Left renal cortex interstitium (tissue), 4 donors: Measurements from ENCODE around the gene AVP. TPM values are rescaled to one million over a fixed set of nuclear protein-coding genes. Genes with fewer than 3 reads are reported as not detected.

ENCODE experiments used
- DNase-seq, 4 donors: peaks; one replicate each; pipeline ENCODE4 v3.0.0-alpha.2; 2013; ENCODE audit warnings: low read depth in 4 of 4, low spot score in 2 of 4, missing footprints in 1 of 4
- polyA plus RNA-seq, 4 donors: library from polyadenylated mRNA; unstranded; fragments of 120-200 nt; gene quantifications; one replicate each; pipeline ENCODE4 v1.2.1, GENCODE V29; 2013; ENCODE audit not compliant: insufficient read length in 4 of 4

AVP gene
- polyA plus RNA-seq, 4 donors = 0.31 to 0.63 (median 0.46) TPM; not detected in 1

DNA sequence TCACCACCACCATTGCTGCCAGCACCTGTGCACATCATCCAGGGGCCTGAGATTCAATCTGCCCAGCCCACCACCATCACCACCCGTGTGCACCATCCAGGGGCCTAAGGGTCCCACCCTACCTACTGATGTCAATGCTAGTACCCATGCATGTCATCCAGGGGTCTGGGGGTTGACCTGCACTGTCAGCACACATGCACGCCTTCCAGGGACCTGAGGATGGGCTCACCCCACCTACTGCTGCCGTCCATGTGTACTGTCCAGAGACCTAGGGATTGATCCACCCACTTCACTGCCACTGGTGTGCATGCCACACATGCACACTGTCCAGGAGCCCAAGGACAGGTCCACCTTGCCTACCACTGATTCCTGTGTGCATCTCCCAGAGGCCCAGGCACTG is 25.0 kb downstream of the AVP start:
- no peak for DNase-seq

DNA sequence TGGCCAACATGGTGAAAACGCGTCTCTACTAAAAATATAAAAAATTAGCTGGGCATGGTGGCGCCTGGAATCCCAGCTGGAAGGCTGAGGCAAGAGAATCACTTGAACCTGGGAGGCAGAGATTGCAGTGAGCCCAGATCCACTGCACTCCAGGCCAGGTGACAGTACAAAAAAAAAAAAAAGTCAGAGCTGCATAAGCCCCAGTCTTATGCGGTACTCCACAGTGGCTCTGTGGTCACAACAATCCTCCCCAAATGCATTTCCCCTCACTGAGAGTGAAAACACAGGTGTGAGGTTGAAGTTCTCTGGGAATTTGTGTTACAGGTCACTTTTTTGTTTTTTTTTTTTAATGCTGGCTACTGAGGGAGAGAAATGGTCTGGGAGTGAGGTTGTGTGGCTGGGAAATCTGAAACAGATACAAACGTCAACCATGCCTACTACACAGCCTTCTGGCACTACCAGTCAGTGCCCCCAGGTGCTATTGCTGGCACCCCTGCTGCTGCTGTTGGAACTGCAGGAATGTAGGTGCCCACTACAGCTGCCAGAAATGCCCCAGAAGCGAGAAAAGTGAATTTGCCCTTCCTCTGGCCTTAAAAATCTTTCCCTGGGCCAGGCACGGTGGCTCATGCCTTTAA is 33.0 kb downstream of the AVP start:
- no peak for DNase-seq

DNA sequence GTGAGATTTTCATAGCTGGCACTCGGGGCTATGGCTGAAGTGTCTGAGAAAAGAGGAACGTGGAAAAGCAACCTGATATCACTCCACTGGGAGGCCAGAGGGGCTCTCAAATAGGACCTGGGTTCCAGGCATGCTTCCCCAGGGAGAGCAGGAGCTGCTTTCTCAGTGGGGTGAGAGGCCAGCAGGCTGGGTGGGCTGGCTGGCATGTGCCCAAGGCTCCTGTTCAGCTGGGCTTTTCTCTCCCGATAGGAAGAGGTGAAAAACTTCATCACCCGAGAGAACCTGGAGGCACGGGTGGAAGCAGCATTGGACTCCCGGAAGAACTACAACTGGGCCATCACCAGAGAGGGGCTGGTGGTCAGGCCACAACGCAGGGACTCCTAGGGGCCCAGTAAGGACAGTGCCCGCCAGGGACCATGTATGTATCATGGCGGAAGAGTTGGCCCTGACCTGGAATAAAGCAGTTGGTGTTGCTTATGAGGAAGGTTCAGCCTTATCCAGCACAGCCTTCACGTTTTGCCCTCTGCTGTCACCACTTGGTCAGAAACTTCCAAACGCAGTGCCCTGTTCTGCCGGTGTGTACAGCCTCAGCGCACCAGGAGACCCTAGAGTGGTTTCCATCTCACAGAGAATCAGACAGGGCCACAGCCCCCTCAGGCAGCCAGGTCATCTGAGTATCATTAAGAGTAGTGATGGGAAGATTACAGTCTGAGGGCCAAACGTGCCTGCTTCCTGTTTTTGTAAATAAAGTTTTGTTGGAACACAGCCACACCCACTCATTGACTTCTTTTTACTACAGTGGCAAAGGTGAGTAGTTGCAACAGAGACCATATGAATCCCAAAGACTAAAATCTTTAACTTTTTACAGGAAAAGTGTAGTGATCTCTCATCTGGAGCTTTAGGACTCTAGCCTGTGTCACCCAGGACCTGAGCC is 36.8 kb downstream of the AVP start:
- no peak for DNase-seq

DNA sequence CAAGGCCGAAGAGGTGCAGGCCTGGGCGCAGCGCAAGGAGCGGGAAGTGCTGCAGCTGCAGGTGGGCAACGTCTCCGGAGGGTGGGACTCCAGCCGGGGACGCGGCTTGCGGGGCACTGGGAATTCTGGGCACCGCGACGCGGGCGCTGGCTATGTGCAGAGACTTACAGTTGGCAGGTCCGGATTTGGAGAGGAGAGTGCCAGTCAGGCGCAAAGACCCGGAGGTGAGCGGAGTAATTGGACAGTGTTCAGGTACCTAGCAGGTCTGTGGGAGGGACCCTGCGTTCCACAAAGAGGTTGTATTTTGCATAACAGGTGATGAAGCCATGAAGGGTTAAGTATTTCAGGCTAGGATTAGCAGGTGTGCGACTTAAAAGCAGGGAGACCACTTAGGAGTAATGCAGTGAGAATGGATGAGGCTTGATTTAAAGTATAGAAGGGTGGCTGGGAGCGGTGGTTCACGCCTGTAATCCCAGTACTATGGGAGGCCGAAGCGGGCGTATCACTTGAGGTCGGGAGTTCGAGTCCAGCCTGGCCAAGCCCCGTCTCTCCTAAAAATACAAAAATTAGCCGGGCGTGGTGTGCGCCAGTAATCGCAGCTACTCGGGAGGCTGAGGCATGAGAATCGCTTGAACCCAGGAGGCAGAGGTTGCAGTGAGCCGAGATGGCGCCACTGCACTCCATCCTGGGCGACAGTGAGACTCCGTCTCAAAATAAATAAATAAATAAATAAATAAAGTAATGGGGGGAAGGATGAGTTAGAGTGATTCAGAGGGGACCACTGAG is 37.7 kb downstream of the AVP start:
- peak in 1 of 4 donors; percentile 6 for DNase-seq

DNA sequence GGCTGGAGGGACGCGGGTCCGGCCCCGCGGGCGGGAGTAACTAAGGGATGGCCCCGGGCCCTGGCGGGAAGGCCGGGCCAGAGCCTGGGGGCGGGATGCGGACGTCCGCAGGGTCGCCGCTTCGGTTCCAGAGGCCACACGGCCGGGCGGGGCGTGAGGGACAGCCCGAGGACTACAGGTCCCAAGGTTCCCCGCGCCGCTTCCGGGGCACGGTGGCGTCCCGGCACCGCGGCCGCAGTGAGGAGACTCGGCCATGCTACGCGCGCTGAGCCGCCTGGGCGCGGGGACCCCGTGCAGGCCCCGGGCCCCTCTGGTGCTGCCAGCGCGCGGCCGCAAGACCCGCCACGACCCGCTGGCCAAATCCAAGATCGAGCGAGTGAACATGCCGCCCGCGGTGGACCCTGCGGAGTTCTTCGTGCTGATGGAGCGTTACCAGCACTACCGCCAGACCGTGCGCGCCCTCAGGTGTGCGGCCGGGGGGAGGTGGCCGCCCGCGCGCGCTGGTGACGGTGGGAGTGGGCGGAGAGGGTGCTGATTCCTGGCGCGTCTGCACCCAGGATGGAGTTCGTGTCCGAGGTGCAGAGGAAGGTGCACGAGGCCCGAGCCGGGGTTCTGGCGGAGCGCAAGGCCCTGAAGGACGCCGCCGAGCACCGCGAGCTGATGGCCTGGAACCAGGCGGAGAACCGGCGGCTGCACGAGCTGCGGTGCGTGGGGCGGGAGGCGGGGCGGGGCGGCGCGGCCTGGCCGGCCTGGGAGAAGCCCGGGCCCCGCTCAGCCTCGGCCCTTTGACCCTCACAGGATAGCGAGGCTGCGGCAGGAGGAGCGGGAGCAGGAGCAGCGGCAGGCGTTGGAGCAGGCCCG is 38.5 kb downstream of the AVP start, which contains the start of gene MRPS26:
MRPS26 (plus strand) TSS at position 237 of the 861 bp plus-strand sequence; CDS start at position 254, 17 bp downstream.
- peak; percentile 76 to 85 (median 80) for DNase-seq

DNA sequence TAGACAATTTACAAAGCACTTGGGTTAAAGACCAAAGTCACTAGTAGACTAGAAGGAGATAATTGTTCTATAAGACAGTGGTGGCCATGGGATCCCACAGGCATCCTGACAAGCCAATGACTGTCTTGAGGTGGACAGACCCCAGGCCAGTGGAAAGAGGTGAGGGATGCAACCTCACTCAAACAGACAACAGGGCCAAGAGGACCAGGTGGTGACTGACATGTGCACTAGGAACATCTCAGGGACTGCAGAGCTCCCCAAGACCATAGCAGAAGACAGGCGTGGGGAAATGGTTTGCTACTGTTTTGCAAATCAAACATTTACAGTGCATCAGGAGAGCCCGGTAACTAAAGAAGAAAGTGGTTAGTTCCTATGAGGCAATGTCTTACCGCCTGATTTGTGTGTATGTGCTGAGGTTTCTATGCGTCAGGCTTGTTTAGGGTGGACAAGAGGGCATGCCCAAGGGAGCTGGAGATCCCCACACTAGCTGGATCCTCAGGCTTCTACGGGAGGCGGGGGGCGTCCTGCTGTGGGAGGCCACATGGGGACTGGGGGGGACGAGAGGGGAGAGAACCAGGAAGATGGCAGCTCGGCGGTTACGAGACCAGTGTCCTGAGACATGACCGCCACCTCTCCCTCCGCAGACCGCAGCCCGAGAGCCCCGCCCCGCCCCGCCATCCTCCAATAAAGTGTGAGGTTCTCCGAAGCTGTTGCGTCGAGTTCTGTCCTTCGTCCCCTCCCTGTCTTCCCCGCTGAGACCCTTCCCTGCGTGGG is 39.3 kb downstream of the AVP start:
- no peak for DNase-seq

DNA sequence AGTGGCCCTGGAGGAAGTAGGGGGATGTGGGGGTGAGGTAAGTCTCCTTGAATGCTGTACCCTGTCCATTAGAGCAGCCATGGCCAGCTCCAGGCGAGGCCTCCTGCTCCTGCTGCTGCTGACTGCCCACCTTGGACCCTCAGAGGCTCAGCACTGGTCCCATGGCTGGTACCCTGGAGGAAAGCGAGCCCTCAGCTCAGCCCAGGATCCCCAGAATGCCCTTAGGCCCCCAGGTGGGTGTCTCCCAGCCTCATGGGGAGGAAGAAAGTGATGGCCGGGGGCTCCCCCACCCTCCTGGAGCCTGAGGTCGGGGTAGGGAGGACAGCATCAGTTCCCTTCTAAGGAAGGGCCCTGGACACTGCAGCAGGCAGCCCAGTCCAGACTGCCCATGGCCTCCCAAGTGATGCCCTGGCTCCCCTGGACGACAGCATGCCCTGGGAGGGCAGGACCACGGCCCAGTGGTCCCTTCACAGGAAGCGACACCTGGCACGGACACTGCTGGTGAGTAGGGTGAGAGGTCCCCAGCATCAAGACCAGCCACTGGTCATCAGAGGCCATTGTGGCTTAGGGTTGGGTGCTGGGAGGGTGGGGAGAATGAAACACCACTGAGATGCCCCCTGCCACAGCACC is 40.1 kb downstream of the AVP start:
- no peak for DNase-seq

DNA sequence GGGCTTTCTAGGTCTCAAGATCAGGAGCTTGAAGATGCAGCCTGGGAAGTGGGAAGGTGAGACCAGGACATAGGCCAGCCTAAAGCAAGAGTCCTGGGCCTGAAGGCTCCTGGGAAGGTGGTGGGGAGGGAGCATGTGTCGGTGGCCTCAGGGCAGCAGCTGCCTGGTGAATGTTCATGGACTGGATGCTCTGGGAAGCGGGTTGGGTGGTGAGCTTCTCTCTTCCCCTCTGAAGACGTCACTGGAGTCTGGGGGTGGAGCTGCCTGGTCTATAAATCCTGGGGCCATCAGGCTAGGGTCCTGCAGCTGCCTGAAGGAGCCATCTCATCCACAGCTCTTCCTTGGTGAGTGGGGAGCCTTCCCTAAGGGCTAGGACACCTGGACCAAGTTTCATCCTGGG is 41.2 kb downstream of the AVP start, which contains the start of gene GNRH2:
GNRH2 (plus strand) TSS at position 301 of the 400 bp plus-strand sequence. CDS start 793 bp downstream, outside the sequence.
- no peak for DNase-seq

DNA sequence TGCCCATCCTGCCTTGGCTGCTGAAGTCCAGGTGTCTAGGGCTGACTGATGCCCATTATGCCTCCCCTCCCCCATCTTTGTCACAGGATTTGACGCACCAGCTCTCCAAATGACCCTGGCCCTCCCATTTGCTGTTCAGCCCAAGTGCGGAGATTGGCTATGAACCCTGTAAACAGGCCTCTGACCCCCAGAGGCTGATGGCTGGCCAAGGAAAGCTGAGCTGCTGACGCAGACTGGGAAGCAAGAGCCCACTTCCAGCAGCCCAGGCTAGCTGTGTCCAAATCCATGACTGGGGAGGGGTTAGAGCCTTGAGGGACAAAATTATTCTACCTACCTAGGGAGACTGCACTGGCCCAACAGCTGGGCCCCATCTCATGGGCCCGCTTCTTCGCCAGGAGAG is 41.9 kb downstream of the AVP start:
- peak in 2 of 4 donors; percentile 1 to 18 for DNase-seq

DNA sequence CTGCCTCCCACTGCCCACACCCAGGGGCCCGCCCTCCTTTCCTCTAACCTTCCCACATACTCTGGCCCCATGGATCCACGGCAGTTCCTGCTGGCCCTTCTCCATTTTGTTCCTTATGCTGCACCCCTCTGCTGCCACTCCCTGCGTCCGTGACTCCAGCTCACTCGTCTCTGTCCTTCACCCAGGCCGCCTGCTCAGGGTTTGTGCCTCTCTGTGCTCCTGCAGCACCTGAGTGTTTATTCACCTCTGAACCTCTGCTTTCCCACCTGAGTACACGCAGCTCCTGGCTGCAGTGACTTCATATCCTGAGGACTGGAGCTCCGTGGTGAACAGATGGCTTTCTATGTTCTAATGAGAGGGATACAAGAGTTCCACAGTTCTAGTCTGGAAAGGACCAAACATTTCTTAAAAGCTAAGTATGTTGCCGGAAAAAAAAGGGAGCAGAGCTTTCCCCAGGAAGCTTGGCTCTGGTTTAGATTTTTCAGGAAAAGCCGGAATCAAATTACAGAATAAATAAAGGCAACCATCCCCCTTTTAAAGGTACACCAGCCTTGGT is 42.6 kb downstream of the AVP start:
- peak in 3 of 4 donors; percentile 18 to 50 (median 35) for DNase-seq

DNA sequence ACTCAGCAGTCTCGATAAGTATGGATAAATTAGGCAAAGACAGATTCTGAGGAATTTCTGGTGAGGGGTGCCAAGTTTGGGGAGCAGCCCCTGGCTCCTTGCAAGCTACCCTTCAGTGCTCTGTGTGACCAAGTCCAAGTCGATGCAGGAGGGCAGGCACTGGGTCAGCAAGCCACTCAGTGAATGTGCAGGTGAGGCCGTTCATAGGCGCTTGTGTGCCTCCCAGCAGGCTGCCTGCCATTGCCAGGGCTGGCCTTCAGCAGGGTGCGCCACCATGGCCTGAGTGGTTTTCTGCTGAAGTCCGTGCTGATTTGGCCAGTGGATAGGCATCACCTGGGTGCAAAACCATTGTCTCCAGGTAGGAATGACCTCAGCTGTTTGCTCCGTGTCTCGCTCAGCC is 44.4 kb downstream of the AVP start:
- DNase-seq = no peak

DNA sequence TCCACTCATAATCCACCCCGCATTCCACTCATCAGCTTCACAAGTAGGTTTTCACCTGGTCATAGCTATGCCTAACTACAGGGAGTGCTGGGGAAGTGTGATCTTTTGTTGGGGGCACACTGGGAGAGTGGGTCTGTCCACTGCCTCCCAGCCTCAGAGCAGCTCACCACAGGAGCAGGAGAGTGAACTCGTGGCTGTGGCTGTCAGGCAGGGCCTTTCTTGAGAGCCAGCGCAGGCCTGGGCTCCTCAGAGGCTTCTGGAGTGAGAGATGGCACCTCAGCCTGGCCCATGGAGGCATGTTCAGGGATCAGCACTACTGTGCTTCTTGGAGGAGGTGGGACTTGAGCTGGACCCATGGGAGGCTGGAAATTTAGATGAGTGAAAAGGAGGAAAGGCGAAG is 45.1 kb downstream of the AVP start:
- DNase-seq = no peak

DNA sequence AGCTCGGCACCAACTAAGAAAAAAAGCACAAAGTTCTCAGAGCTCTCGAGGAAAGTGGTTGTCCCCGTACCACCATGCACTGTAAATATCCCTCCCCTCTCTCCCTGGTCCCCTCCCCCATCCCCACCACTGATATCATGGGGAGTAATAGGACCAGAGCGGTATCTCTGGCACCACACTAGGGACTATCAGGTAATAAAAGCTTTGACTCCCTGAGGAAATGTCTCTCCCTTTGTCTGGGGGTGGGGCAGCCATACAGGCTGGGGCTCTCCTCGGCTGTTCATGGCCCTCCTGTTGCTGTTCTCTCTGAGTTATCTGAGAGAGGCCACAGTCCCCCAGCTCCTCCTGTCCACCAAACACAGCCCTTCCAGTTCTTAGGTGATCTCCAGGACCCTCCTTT is 46.1 kb downstream of the AVP start:
- DNase-seq = no peak

DNA sequence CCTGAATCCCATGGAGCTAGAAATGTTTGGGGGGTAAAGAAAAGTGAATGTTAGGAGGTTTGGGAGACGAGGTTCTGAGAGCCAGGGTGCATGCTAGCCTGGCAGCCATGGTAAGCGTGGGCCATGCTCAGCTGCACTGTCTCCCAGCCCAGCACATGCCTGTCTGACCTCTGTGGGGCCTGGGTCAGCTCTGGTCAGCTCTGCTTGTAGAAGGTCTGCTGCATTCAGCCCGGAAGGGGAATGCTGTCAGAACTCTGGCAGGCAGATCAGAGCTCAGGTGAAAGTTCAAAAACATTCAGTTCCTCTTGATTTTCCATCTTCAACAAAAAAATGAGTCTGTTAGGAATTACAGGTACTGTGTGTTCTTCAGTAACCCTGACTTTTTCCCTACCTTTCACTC is 46.9 kb downstream of the AVP start:
- no peak for DNase-seq

DNA sequence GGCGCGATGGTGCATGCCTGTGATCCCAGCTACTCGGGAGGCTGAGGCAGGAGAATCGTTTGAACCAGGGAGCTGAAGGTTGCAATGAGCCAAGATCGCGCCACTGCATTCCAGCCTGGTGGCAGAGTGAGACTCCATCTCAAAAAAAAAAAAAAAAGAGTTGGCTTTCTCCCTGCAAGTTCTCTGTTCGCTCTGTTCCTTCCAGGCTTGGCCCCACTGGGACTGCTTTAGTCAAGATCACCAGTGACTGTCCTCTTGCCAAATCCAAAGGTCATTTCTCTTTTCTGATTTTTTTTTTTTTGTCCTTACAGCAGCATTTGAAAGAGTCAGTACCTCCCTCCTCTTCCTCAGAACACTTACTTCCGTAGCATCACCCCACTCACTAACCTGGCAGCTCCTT is 51.9 kb downstream of the AVP start:
- DNase-seq = no peak
